GM19463 (cell line): Measurements from ENCODE around the gene RELCH.
"Not testable (repeated sequence)": the region's sequence is repeated elsewhere in the genome, so short reads cannot be mapped to it uniquely, and the experiment has no call there.

Source experiments
- ATAC-seq: cut with Tn5 transposase; IDR thresholded peaks from one replicate; pipeline ENCODE4 v1.9.1; 2021; ENCODE audit warnings: mild to moderate bottlenecking, moderate library complexity; ENCODE audit not compliant: unreplicated experiment

RELCH gene

GRCh38 chr18:62186774-62187542 is at the start of gene RELCH, which contains the start of gene PIGN:
Gene RELCH, plus strand, starts transcription at chr18:62187255. Its CDS starts 251 bp downstream, at chr18:62187506.
Gene PIGN, minus strand, starts transcription at chr18:62187056. Its CDS starts 25,703 bp downstream, at chr18:62161353.
- ATAC-seq, result peak; percentile 89

GRCh38 chr18:62138461-62139235 is 48.4 kb upstream of the RELCH start:
- ATAC-seq, result no peak

- no peak for ATAC-seq
Measured at GRCh38 chr18:62140259-62140658, 46.8 kb upstream of the RELCH start.

GRCh38 chr18:62144338-62144737 is 42.7 kb upstream of the RELCH start:
- no peak for ATAC-seq

GRCh38 chr18:62151068-62151771 is 35.8 kb upstream of the RELCH start:
- ATAC-seq, result no peak

GRCh38 chr18:62152844-62153243 is 34.2 kb upstream of the RELCH start:
- ATAC-seq, result no peak

GRCh38 chr18:62157843-62158242 is 29.2 kb upstream of the RELCH start:
- ATAC-seq, result no peak

- no peak for ATAC-seq
Measured at GRCh38 chr18:62164310-62164709, 22.7 kb upstream of the RELCH start.

- ATAC-seq, result no peak
Measured at GRCh38 chr18:62164855-62165487, 22.1 kb upstream of the RELCH start.

GRCh38 chr18:62165583-62165982 is 21.5 kb upstream of the RELCH start:
- ATAC-seq, result no peak

- not testable (repeated sequence) for ATAC-seq
Measured at GRCh38 chr18:62166524-62166923, 20.5 kb upstream of the RELCH start.

- ATAC-seq, result no peak
Measured at GRCh38 chr18:62170857-62171256, 16.2 kb upstream of the RELCH start.

GRCh38 chr18:62172298-62172697 is 14.8 kb upstream of the RELCH start:
- no peak for ATAC-seq

GRCh38 chr18:62175521-62175920 is 11.5 kb upstream of the RELCH start:
- no peak for ATAC-seq

GRCh38 chr18:62177271-62177670 is 9.8 kb upstream of the RELCH start:
- ATAC-seq, result no peak

GRCh38 chr18:62179213-62179612 is 7.8 kb upstream of the RELCH start:
- no peak for ATAC-seq

- no peak for ATAC-seq
Measured at GRCh38 chr18:62182220-62182619, 4.8 kb upstream of the RELCH start.

GRCh38 chr18:62183578-62184195 is 3.4 kb upstream of the RELCH start:
- ATAC-seq, result no peak

GRCh38 chr18:62186499-62186773 is 619 bp upstream of the RELCH start:
- ATAC-seq, result no peak

- ATAC-seq, result no peak
Measured at GRCh38 chr18:62187543-62188510, 772 bp downstream of the RELCH start.
